Fibroblast of villous mesenchyme (primary cell): ENCODE data around the gene SIK3. TPM values are rescaled to one million over a fixed set of nuclear protein-coding genes. Genes with fewer than 3 reads are reported as not detected.
"Not testable (repeated sequence)": the region's sequence is repeated elsewhere in the genome, so short reads cannot be mapped to it uniquely, and the experiment has no call there.

Source experiments
- DNase-seq: peaks from one replicate; pipeline ENCODE4 v3.0.0-alpha.2; 2010; ENCODE audit warnings: low read depth
- H3K4me3 ChIP-seq: 2 replicates; pipeline ENCODE4 v1.5.1; 2011; ENCODE audit warnings: low read depth, mild to moderate bottlenecking, low read length
- CTCF ChIP-seq: IDR thresholded peaks from 2 replicates; pipeline ENCODE4 v1.5.1; 2012; ENCODE audit warnings: low read depth, mild to moderate bottlenecking, low read length; ENCODE audit not compliant: insufficient read depth
- total RNA-seq: library from RNA; depleted of rRNA; stranded (reverse); fragments of >200 nt; gene quantifications from 2 replicates; pipeline ENCODE4 v1.2.3, GENCODE V29; 2012

The SIK3 gene
- total RNA-seq, 1 donor = 14.2 TPM

- TF ChIP-seq CTCF = no peak
- no peak for DNase-seq
- no peak overlapping the region for H3K4me3 ChIP-seq
Measured at GRCh38 chr11:117134431-117134830, 36.2 kb upstream of the SIK3 start.

- no peak for TF ChIP-seq CTCF
- no peak overlapping the region for H3K4me3 ChIP-seq
- no peak for DNase-seq
Measured at GRCh38 chr11:117130879-117131278, 32.7 kb upstream of the SIK3 start.

- H3K4me3 ChIP-seq, DNase-seq: not testable (repeated sequence)
Measured at GRCh38 chr11:117130396-117130795, 32.2 kb upstream of the SIK3 start.

GRCh38 chr11:117128289-117128688 is 30.1 kb upstream of the SIK3 start:
- DNase-seq = no peak
- H3K4me3 ChIP-seq = no peak overlapping the region
- TF ChIP-seq CTCF = no peak

- TF ChIP-seq CTCF = no peak
Measured at GRCh38 chr11:117127171-117127901, 29.1 kb upstream of the SIK3 start.

GRCh38 chr11:117126223-117126965 is 28.2 kb upstream of the SIK3 start:
- no peak for TF ChIP-seq CTCF
- DNase-seq = no peak
- H3K4me3 ChIP-seq = no peak overlapping the region

More at GRCh38 chr11:117127171-117127901, 29.1 kb upstream of the SIK3 start:
- no peak for DNase-seq
- H3K4me3 ChIP-seq = no peak overlapping the region

- TF ChIP-seq CTCF = no peak
- DNase-seq = no peak
Measured at GRCh38 chr11:117122556-117122955, 24.3 kb upstream of the SIK3 start.

More at GRCh38 chr11:117122556-117122955, 24.3 kb upstream of the SIK3 start:
- H3K4me3 ChIP-seq = no peak overlapping the region
